DOHH2 (cell line): Measurements from ENCODE around the gene DEFB125.
"Not testable (repeated sequence)": the region's sequence is repeated elsewhere in the genome, so short reads cannot be mapped to it uniquely, and the experiment has no call there.

Experiments
- H3F3A ChIP-seq: fragments of 200-600 bp; sonication (generic), shearing (Covaris generic); 2 replicates; pipeline ENCODE4 v1.6.0; 2016; ENCODE audit warnings: antibody characterized with exemption, mild to moderate bottlenecking; ENCODE audit not compliant: control insufficient read depth, insufficient read depth
- H3K27ac ChIP-seq: fragments of 200-600 bp; sonication (generic); 2 replicates; pipeline ENCODE4 v1.5.1; 2014; ENCODE audit warnings: low read depth, mild to moderate bottlenecking, low read length, moderate library complexity
- H3K27me3 ChIP-seq: fragments of 200-600 bp; sonication (generic); 2 replicates; pipeline ENCODE4 v1.6.1; 2014; ENCODE audit warnings: mild to moderate bottlenecking, low read length, mixed read lengths; ENCODE audit not compliant: control insufficient read depth
- H3K36me3 ChIP-seq: fragments of 200-600 bp; sonication (generic); 2 replicates; pipeline ENCODE4 v1.6.1; 2014; ENCODE audit warnings: mild to moderate bottlenecking, low read length, moderate library complexity, mixed read lengths; ENCODE audit not compliant: control insufficient read depth
- H3K4me1 ChIP-seq: fragments of 200-600 bp; sonication (generic); 2 replicates; pipeline ENCODE4 v1.6.1; 2014; ENCODE audit warnings: mild to moderate bottlenecking, low read length, mixed read lengths; ENCODE audit not compliant: control insufficient read depth
- H3K4me2 ChIP-seq: fragments of 200-600 bp; sonication (generic); 2 replicates; pipeline ENCODE4 v1.6.0; 2014; ENCODE audit warnings: mild to moderate bottlenecking, low read length, moderate library complexity
- H3K4me3 ChIP-seq: fragments of 200-600 bp; sonication (generic); 2 replicates; pipeline ENCODE4 v1.5.1; 2014; ENCODE audit warnings: mild to moderate bottlenecking, low read length, mixed read lengths
- H3K79me2 ChIP-seq: fragments of 200-600 bp; sonication (generic); 2 replicates; pipeline ENCODE4 v1.6.1; 2014; ENCODE audit warnings: mild to moderate bottlenecking, low read length, mixed read lengths; ENCODE audit not compliant: control insufficient read depth
- H3K9me2 ChIP-seq: fragments of 200-600 bp; sonication (generic); replicated peaks from 2 replicates; pipeline ENCODE4 v1.6.1; 2014; ENCODE audit warnings: mild to moderate bottlenecking, low read length, mixed read lengths; ENCODE audit not compliant: control insufficient read depth
- H3K9me3 ChIP-seq: fragments of 200-600 bp; sonication (generic); 2 replicates; pipeline ENCODE4 v1.6.1; 2014; ENCODE audit warnings: antibody characterized with exemption, low read length, mixed read lengths; ENCODE audit not compliant: control insufficient read depth, insufficient read depth
- H4K20me1 ChIP-seq: fragments of 200-600 bp; sonication (generic); 2 replicates; pipeline ENCODE4 v1.6.0; 2014; ENCODE audit warnings: low read depth, mild to moderate bottlenecking, antibody characterized with exemption, low read length, moderate library complexity; ENCODE audit not compliant: control insufficient read depth, insufficient read depth
- EZH2phosphoT487 ChIP-seq: fragments of 200-600 bp; sonication (generic); IDR thresholded peaks from 2 replicates; pipeline ENCODE4 v1.6.1; 2017; ENCODE audit warnings: borderline replicate concordance, mild to moderate bottlenecking, antibody characterized with exemption, low read length, moderate library complexity, mixed read lengths
- TF ChIP-seq, protein P1 (sequence below): fragments of 200-600 bp; sonication (generic); IDR thresholded peaks from one replicate; pipeline ENCODE4 v1.5.1; 2014; ENCODE audit warnings: antibody characterized with exemption, mild to moderate bottlenecking, low read depth, low read length; ENCODE audit not compliant: poor library complexity, severe bottlenecking

The DEFB125 gene

DNA sequence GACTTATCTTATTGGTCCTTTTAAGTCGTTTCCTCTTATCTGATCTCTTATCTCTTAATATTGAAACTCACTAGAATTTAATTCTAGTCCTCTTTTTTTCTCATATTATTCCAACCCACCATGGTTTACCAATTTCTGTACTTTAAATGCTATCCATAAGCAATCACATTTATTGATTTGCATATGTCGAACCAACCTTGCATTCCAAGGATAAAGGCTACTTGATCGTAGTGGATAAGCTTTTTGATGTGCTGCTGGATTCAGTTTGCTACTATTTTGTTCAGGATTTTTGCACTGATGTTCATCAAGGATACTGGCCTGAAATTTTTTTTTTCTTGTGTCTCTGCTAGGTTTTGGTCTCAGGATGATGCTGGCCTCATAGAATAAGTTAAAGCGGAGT is 7.7 kb downstream of the DEFB125 start:
- H3K9me3 ChIP-seq = 0 out of 2 replicates have a peak, but pooled peaks cover 2% of the 10 kb centered on the region
- no peaks in the 10 kb centered on the region for H3K79me2 ChIP-seq
- H4K20me1 ChIP-seq = no peaks in the 10 kb centered on the region
- H3K4me1 ChIP-seq = no peaks in the 10 kb centered on the region
- H3K9me2 ChIP-seq = no peaks in the 10 kb centered on the region
- H3K4me2 ChIP-seq = no peak overlapping the region
- TF ChIP-seq EZH2phosphoT487 = no peak
- TF ChIP-seq, protein P1, sequence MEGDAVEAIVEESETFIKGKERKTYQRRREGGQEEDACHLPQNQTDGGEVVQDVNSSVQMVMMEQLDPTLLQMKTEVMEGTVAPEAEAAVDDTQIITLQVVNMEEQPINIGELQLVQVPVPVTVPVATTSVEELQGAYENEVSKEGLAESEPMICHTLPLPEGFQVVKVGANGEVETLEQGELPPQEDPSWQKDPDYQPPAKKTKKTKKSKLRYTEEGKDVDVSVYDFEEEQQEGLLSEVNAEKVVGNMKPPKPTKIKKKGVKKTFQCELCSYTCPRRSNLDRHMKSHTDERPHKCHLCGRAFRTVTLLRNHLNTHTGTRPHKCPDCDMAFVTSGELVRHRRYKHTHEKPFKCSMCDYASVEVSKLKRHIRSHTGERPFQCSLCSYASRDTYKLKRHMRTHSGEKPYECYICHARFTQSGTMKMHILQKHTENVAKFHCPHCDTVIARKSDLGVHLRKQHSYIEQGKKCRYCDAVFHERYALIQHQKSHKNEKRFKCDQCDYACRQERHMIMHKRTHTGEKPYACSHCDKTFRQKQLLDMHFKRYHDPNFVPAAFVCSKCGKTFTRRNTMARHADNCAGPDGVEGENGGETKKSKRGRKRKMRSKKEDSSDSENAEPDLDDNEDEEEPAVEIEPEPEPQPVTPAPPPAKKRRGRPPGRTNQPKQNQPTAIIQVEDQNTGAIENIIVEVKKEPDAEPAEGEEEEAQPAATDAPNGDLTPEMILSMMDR = no peak
- H3F3A ChIP-seq = no peaks in the 10 kb centered on the region
- no peak overlapping the region for H3K4me3 ChIP-seq
- H3K36me3 ChIP-seq = no peaks in the 10 kb centered on the region
- H3K27me3 ChIP-seq = peaks cover 8% of the 10 kb centered on the region
- H3K27ac ChIP-seq = no peak overlapping the region

DNA sequence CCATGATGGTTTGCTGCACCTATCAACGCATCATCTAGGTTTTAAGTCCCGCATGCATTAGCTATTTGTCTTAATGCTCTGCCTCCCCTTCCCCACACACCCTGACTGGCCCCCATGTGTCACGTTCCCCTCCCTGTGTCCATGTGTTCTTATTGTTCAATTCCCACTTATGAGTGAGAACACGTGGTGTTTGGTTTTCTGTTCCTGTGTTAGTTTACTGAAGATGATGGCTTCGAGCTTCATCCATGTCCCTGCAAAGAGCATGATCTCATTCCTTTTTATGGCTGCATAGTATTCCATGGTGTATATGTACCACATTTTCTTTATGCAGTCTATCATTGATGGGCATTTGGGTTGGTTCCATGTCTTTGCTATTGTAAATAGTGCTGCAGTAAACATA is 10.2 kb downstream of the DEFB125 start:
- H3K36me3 ChIP-seq, H3F3A ChIP-seq, H3K27ac ChIP-seq, H3K4me3 ChIP-seq, H3K9me3 ChIP-seq, H3K9me2 ChIP-seq, H3K27me3 ChIP-seq, H3K4me2 ChIP-seq, H3K79me2 ChIP-seq, H4K20me1 ChIP-seq, H3K4me1 ChIP-seq: not testable (repeated sequence)

DNA sequence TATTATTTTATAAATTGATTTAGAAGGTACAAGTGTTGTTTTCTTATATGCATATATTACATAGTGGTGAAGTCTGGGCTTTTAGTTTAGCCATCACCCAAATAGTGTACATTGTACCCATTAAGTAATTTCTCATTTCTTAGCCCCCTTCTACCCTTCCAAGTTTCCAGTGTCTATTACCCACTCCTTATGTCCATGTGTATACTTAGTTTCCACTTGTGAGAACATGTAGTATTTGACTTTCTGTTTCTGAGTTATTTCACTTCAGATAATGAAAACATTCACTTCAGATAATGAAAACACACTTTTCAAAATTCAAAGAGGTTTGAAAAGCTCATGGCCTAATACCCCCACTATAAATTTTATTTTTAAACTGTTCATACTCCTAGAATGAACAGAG is 14.5 kb downstream of the DEFB125 start:
- Histone ChIP-seq H3K27ac (no peak overlapping the region), H3K9me3 (no peaks in the 10 kb centered on the region)
- no peak for TF ChIP-seq EZH2phosphoT487
- TF ChIP-seq, protein P1 = no peak

DNA sequence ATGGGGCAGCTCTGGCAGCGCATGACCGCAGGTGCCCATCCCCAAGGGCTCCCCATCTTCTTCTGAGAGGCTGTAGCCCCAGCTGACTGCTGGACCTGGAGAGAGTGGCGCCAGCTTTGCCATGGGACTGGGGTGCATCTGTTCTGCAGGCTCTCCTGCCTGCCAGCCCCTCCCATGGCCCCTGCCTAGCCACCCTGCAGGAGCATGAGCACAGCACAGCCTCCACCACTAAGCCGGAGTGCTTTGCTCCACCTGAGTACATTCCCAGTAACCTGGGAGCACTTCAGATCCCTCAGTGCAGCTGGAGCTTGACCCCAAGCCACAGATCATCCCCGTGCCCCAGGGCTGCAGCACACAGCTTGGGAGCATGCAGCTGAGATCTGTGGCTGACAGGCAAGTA is 16.0 kb downstream of the DEFB125 start:
- no peaks in the 10 kb centered on the region for H3K4me1 ChIP-seq
- no peak overlapping the region for H3K4me2 ChIP-seq
- H4K20me1 ChIP-seq = no peaks in the 10 kb centered on the region
- no peaks in the 10 kb centered on the region for H3F3A ChIP-seq
- H3K9me2 ChIP-seq = no peaks in the 10 kb centered on the region
- H3K9me3 ChIP-seq = no peaks in the 10 kb centered on the region
- no peak overlapping the region for H3K27ac ChIP-seq
- peaks cover 13% of the 10 kb centered on the region for H3K27me3 ChIP-seq
- H3K4me3 ChIP-seq = no peak overlapping the region
- no peak for TF ChIP-seq EZH2phosphoT487
- TF ChIP-seq, protein P1 = no peak
- H3K79me2 ChIP-seq = no peaks in the 10 kb centered on the region
- no peaks in the 10 kb centered on the region for H3K36me3 ChIP-seq

More for the DNA sequence above, 14.5 kb downstream of the DEFB125 start:
- no peaks in the 10 kb centered on the region for H3K4me1 ChIP-seq
- H4K20me1 ChIP-seq = no peaks in the 10 kb centered on the region
- H3K36me3 ChIP-seq = no peaks in the 10 kb centered on the region
- H3K9me2 ChIP-seq = no peaks in the 10 kb centered on the region
- H3K27me3 ChIP-seq = peaks cover 7% of the 10 kb centered on the region
- H3K4me2 ChIP-seq = no peak overlapping the region
- H3F3A ChIP-seq = no peaks in the 10 kb centered on the region
- no peak overlapping the region for H3K4me3 ChIP-seq
- no peaks in the 10 kb centered on the region for H3K79me2 ChIP-seq
